HL-60 (cell line): ENCODE measurements around the gene IL18R1.

Experiments
- DNase-seq, 2 experiments: peaks; one replicate each; pipeline ENCODE4 v3.0.0-alpha.2; 2010 to 2020; ENCODE audit warnings: low read depth in 1 of 2, low spot score in 1 of 2
- H3K27ac ChIP-seq: fragments of 250-450 bp; sonication (Bioruptor Pico); replicated peaks from 2 replicates; pipeline ENCODE4 v1.5.1; 2020; ENCODE audit warnings: mild to moderate bottlenecking, moderate library complexity
- H3K27me3 ChIP-seq: fragments of 250-450 bp; sonication (Bioruptor Pico); 2 replicates; pipeline ENCODE4 v1.5.1; 2021; ENCODE audit warnings: mild to moderate bottlenecking, moderate library complexity; ENCODE audit not compliant: insufficient read depth, poor library complexity, severe bottlenecking
- H3K4me3 ChIP-seq: replicated peaks from 2 replicates; pipeline ENCODE4 v1.5.1; 2011; ENCODE audit warnings: mild to moderate bottlenecking, control low read depth, low read length; ENCODE audit not compliant: insufficient read depth
- CTCF ChIP-seq: IDR thresholded peaks from one replicate; pipeline ENCODE4 v1.5.1; 2011; ENCODE audit warnings: low read length, control low read depth, inconsistent platforms; ENCODE audit not compliant: insufficient read depth
- GABPA ChIP-seq: IDR thresholded peaks from 2 replicates; pipeline ENCODE4 v1.6.1; 2012; ENCODE audit warnings: low read depth
- POLR2AphosphoS5 ChIP-seq: IDR thresholded peaks from 2 replicates; pipeline ENCODE4 v1.6.1; 2012; ENCODE audit warnings: low read depth
- REST ChIP-seq: IDR thresholded peaks from 2 replicates; pipeline ENCODE4 v1.6.1; 2012; ENCODE audit warnings: low read depth; ENCODE audit not compliant: insufficient replicate concordance
- SPI1 ChIP-seq: IDR thresholded peaks from 2 replicates; pipeline ENCODE4 v1.6.1; 2012; ENCODE audit warnings: low read depth, mild to moderate bottlenecking, borderline replicate concordance

The IL18R1 gene

GRCh38 chr2:102367331-102367971, 11.9 kb downstream of the IL18R1 start:
- no peak for DNase-seq
- H3K27me3 ChIP-seq, result no peaks in the 10 kb centered on the region
- no peak overlapping the region for H3K27ac ChIP-seq
- TF ChIP-seq POLR2AphosphoS5 (no peak), GABPA (no peak), SPI1 (no peak), CTCF (no peak), REST (no peak)
- no peak overlapping the region for H3K4me3 ChIP-seq

GRCh38 chr2:102368461-102369109, 13.0 kb downstream of the IL18R1 start:
- TF ChIP-seq REST (no peak), GABPA (no peak), POLR2AphosphoS5 (no peak), SPI1 (no peak), CTCF (no peak)
- Histone ChIP-seq H3K4me3 (no peak overlapping the region), H3K27ac (no peak overlapping the region), H3K27me3 (no peaks in the 10 kb centered on the region)
- DNase-seq, result no peak

GRCh38 chr2:102369866-102370265, 14.3 kb downstream of the IL18R1 start:
- no peak overlapping the region for H3K27ac ChIP-seq
- no peak overlapping the region for H3K4me3 ChIP-seq
- DNase-seq, result no peak
- TF ChIP-seq REST (no peak), CTCF (no peak), GABPA (no peak), POLR2AphosphoS5 (no peak), SPI1 (no peak)
- H3K27me3 ChIP-seq, result no peaks in the 10 kb centered on the region
